T-helper 2 cell treated with Interferon-gamma antibody and Interleukin-4, amounts not matched to agents 5 μg/mL and 100 μg/mL, for 36 hours (primary cell): ENCODE data around the gene RNF38.
A peak's percentile ranks its signal among the peaks of the same experiment; 100 is the strongest.
"Not testable (repeated sequence)": the region's sequence is repeated elsewhere in the genome, so short reads cannot be mapped to it uniquely, and the experiment has no call there.

Source experiments
- DNase-seq: peaks from one replicate; pipeline ENCODE4 v3.0.0; 2021; ENCODE audit warnings: low spot score
- H3K27ac Mint-ChIP-seq: one replicate; pipeline ENCODE4 v1.8.0; 2021; ENCODE audit warnings: mild to moderate bottlenecking, mixed read lengths
- H3K27me3 Mint-ChIP-seq: one replicate; pipeline ENCODE4 v1.8.0; 2021; ENCODE audit warnings: low read depth, mixed read lengths
- H3K36me3 Mint-ChIP-seq: one replicate; pipeline ENCODE4 v1.8.0; 2021; ENCODE audit warnings: low read depth, mixed read lengths
- H3K4me1 Mint-ChIP-seq: one replicate; pipeline ENCODE4 v1.8.0; 2021; ENCODE audit warnings: low read depth, mixed read lengths
- H3K4me3 Mint-ChIP-seq: one replicate; pipeline ENCODE4 v1.8.0; 2022; ENCODE audit warnings: mild to moderate bottlenecking, moderate library complexity, mixed read lengths
- H3K9me3 Mint-ChIP-seq: one replicate; pipeline ENCODE4 v1.8.0; 2021; ENCODE audit warnings: mixed read lengths

The RNF38 gene

DNA sequence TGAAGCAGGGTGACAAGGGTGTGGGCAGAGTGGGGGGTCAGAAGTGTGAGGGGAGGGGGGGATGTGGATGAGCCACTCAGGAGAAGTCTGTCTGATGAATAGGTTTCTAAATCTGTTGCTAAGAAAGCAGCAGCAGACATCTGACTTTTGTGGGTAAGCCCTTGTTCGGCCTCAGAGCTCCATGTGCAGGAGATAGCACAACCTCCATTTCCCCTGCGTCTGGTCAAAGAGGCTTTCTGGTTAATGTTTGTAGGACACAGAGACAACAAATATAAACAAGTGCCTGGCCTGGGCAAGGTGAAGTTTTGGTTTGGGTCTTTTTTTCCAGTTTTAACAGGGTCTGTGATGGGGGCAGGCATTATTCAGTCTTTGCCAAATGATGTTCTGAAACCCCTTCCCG is 84.8 kb downstream of the RNF38 start:
- Mint-ChIP-seq H3K9me3 (no peaks in the 10 kb centered on the region), H3K27me3 (peaks cover 5% of the 10 kb centered on the region), H3K27ac (no peak overlapping the region), H3K4me3 (no peak overlapping the region), H3K4me1 (no peaks in the 10 kb centered on the region), H3K36me3 (no peaks in the 10 kb centered on the region)
- DNase-seq = no peak

DNA sequence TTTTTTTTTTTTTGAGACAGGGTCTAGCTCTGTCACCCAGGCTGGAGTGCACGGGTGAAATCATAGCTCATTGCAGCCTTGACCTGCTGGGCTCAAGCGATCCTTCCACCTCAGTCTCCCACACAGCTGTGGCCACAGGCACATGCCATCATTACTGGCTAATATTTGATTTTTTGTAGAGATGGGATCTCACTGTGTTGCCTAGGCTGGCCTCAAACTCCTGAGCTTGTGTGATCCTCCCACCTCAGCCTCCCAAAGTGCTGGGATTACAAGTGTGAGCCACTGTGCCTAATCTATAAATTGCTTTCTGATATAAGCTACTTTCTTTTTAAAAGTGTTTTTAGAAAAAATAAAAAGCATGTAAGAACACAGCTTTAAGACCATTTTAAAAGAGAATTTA is 85.3 kb downstream of the RNF38 start:
- H3K27me3 Mint-ChIP-seq = peaks cover 5% of the 10 kb centered on the region
- H3K27ac Mint-ChIP-seq = no peak overlapping the region
- no peaks in the 10 kb centered on the region for H3K36me3 Mint-ChIP-seq
- no peak overlapping the region for H3K4me3 Mint-ChIP-seq
- H3K9me3 Mint-ChIP-seq = no peaks in the 10 kb centered on the region
- H3K4me1 Mint-ChIP-seq = no peaks in the 10 kb centered on the region
- no peak for DNase-seq

DNA sequence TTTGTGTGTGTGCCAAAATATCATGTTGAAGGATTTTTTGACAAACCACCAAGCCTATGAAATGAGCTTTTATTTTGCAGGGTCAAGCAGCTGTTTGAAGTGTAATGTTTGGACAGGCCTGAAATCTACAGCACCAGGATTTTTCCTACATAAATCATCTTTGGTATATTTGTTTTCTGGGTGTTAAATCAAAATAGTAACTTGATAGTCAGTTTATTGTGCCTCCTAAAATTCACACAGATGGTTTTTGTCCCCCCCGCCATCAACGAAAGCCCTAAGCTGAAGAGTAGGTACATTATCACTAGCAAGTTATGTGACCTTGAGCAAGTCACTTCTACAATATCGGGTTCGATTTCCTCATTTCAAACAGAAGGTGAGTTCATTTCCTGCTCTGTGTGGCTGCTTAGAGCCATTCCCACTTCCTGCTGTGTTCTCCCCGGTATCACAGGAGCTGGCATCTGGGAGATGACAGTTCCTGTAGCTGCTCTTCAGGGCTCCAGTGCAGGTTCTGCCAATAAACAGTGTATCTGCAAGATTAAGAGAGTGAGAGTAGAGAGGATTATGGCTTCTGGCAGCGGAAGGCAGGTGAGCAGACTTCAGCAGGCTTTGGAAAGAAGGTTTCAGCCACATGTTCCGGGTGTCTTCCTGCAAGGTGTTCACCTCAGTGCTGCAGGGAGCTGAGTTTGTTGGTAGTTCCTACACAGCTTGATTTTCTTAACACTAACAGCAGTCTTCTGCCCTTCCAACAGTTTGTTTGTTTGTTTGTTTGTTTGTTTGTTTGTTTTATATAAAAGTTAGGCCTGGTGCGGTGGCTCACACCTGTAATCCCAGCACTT is 93.4 kb downstream of the RNF38 start:
- peaks cover 7% of the 10 kb centered on the region for H3K4me1 Mint-ChIP-seq
- no peaks in the 10 kb centered on the region for H3K9me3 Mint-ChIP-seq
- H3K27ac Mint-ChIP-seq = no peak overlapping the region
- no peaks in the 10 kb centered on the region for H3K27me3 Mint-ChIP-seq
- peaks cover 3% of the 10 kb centered on the region for H3K36me3 Mint-ChIP-seq
- peak overlapping the region; percentile 37 for H3K4me3 Mint-ChIP-seq
- DNase-seq = no peak

DNA sequence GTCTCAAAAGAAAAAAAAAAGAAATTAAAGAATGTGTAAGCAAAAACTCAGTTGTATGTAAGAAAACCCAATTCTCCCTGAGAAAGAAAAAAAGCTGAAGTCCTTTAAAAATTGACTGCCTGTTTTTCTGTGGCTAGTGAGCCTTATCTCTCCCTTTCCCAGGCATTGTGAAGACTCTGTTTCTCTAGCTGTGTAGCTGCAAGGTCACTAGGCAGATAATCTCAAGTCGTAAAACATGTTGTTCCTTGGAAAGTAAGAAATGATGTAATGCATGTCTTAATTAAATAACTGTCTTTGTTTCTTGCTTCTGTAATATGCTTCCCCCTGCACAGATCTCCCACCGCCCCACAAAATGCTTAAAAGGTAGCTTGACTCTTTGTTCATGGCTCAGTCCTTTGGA is 95.7 kb downstream of the RNF38 start:
- H3K36me3 Mint-ChIP-seq, DNase-seq, H3K4me3 Mint-ChIP-seq, H3K4me1 Mint-ChIP-seq, H3K9me3 Mint-ChIP-seq, H3K27me3 Mint-ChIP-seq, H3K27ac Mint-ChIP-seq: not testable (repeated sequence)

DNA sequence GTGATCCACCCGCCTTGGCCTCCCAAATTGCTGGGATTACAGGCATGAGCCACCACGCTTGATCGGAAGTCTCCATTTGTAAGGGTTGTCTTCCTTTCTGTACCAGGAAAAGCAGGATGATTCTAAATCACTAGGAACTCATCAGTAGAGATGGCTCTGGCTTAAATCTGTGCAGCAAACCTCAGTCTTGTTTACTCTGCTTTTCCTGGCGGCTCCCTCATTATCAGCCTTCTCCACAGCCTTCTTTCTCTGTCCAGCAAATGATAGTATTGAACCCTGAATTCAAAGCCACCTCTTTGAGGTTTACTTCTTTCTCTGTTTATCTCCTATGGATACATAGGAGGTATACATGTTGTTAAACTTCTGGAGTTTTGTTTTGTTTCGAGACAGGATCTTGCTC is 98.8 kb downstream of the RNF38 start:
- H3K27ac Mint-ChIP-seq = no peak overlapping the region
- no peak overlapping the region for H3K4me3 Mint-ChIP-seq
- no peaks in the 10 kb centered on the region for H3K9me3 Mint-ChIP-seq
- no peaks in the 10 kb centered on the region for H3K36me3 Mint-ChIP-seq
- no peaks in the 10 kb centered on the region for H3K4me1 Mint-ChIP-seq
- no peak for DNase-seq
- no peaks in the 10 kb centered on the region for H3K27me3 Mint-ChIP-seq

DNA sequence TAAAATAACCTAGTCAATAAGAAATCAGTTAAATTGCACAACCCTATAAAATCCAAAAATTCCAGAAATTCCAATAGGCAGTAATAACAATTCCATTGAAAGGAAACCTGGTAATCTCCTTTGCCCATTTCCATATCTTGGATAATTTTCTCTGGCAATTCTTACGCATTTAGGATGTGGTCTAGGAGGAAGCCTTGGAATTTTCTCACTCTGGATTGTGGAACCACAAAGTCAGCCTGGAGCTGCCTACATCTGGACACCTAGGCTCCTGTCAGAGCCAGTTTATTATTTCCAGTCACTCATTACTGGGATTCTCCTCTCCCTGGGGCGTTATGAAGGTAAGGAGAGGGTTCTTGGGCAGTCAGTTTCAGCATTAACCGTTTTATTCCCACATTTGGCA is 101.5 kb downstream of the RNF38 start:
- Mint-ChIP-seq H3K4me1 (no peaks in the 10 kb centered on the region), H3K9me3 (no peaks in the 10 kb centered on the region), H3K36me3 (no peaks in the 10 kb centered on the region), H3K27me3 (no peaks in the 10 kb centered on the region), H3K4me3 (no peak overlapping the region), H3K27ac (no peak overlapping the region)
- no peak for DNase-seq

DNA sequence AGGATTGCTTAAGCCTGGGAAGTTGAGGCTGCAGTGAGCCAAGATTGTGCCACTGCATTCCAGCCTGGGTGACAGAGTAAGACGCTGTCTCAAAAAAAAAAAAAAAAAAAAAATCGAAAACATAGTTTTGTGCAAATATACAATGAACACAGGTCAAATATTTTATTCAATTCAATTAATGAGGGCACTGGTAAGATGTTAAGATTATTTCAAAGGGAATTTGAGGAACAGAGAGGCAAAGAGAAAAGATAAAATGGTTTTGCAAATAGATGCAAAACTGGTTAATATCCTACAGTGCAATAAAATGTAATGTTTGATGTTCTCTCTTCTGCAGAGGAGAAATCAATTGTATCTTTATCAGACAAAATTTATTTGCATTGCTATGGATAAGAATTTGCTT is 102.3 kb downstream of the RNF38 start:
- no peaks in the 10 kb centered on the region for H3K36me3 Mint-ChIP-seq
- H3K9me3 Mint-ChIP-seq = no peaks in the 10 kb centered on the region
- no peak overlapping the region for H3K27ac Mint-ChIP-seq
- no peaks in the 10 kb centered on the region for H3K4me1 Mint-ChIP-seq
- no peaks in the 10 kb centered on the region for H3K27me3 Mint-ChIP-seq
- no peak overlapping the region for H3K4me3 Mint-ChIP-seq
- no peak for DNase-seq

DNA sequence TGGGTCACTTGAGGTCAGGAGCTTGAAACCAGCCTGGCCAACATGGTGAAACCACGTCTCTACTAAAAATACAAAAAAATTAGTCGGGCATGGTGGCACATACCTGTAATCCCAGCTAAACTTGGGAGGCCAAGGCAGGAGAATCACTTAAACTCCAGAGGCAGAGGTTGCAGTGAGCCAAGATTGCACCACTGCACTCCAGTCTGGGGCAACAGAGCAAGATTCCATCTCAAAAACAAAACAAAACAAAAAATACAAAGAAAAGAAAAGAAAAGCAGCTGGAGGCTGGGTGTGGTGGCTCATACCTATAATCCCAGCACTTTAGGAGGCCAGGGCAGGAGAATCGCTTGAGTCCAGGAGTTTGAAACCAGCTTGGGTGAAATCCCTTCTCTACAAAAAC is 105.1 kb downstream of the RNF38 start:
- not testable (repeated sequence) for H3K27ac Mint-ChIP-seq, H3K36me3 Mint-ChIP-seq, H3K4me1 Mint-ChIP-seq, H3K9me3 Mint-ChIP-seq, H3K27me3 Mint-ChIP-seq, H3K4me3 Mint-ChIP-seq, DNase-seq

DNA sequence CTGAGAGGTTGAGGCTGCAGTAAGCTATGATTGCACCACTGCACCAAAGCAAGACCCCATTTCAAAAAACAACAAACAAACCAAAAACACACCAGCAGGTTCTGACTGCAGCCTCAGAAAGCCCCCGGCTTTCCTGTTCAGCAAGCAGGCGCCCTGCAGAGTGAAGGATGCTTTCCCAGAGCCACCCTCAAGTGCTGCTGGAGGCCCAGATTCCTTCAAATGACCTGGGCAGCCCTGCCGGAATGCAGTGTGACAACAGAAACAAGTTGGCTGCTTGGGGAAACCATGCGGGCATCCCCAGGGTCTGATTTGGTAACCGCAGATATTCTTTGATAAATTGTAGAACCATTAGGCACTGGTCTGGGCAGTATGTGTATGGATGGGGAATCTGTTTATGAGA is 106.2 kb downstream of the RNF38 start:
- no peaks in the 10 kb centered on the region for H3K36me3 Mint-ChIP-seq
- no peaks in the 10 kb centered on the region for H3K4me1 Mint-ChIP-seq
- no peak overlapping the region for H3K27ac Mint-ChIP-seq
- no peaks in the 10 kb centered on the region for H3K27me3 Mint-ChIP-seq
- no peak overlapping the region for H3K4me3 Mint-ChIP-seq
- DNase-seq = no peak
- no peaks in the 10 kb centered on the region for H3K9me3 Mint-ChIP-seq

DNA sequence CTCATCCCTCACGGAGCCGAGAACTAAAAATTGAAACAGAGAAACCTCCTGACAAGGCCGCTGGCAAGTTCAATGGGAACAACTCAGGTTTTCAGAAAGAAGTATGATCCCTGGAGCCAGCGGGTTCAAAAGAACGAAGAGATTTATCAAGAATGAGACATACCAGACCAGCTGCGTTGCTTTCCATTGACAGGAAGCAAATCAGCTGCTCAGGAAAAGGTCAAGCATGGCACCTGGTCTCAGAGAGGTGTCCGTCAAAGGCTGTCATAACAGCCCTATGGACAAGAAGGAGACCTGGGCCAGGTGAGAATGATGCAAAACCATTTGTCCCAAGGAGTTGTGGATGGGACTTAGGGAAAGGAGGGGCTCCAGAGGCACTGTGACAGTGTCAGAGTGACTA is 106.9 kb downstream of the RNF38 start:
- Mint-ChIP-seq H3K27me3 (no peaks in the 10 kb centered on the region), H3K4me1 (no peaks in the 10 kb centered on the region), H3K36me3 (no peaks in the 10 kb centered on the region), H3K9me3 (no peaks in the 10 kb centered on the region), H3K4me3 (no peak overlapping the region), H3K27ac (no peak overlapping the region)
- DNase-seq = no peak

DNA sequence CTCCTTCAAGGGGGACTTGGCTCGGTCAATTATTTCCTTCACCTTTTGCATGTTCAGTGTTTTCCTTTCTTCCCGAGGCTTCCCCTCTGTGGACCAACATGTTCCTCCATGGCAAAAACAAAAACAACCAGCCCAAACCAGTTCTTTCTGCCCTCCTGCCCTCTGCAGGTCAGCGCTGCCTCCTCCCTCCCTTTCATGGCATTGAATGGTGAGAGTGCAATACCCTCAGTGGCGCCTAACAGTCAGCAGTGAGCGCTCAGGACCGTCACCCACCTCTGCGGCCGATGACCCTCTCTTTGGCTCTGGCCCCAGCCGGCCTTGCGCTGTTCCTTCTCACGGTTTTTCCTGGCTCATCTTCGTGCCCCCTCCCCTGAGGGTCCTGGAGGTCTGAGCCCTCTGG is 107.4 kb downstream of the RNF38 start:
- no peaks in the 10 kb centered on the region for H3K4me1 Mint-ChIP-seq
- no peak for DNase-seq
- no peak overlapping the region for H3K27ac Mint-ChIP-seq
- H3K4me3 Mint-ChIP-seq = no peak overlapping the region
- H3K36me3 Mint-ChIP-seq = no peaks in the 10 kb centered on the region
- no peaks in the 10 kb centered on the region for H3K27me3 Mint-ChIP-seq
- no peaks in the 10 kb centered on the region for H3K9me3 Mint-ChIP-seq

DNA sequence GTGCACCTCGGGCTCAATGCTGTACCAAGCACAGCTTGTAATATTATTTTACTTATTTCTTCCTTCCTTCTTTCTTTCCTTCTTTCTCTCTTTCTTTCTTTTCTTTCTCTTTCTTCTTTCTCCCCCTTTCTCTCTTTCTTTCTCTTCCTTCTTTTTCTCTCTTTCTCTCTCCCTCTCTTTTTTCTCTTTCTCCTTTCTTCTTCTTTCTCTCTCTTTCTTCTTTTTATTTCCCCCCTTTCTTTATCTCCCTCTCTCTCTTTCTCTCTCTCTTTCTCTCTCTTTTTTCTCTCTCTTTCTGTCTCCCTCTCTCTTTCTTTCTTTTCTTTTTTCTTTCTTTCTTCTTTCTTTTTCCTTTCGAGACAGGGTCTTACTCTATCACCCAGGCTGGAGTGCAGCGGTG is 109.1 kb downstream of the RNF38 start:
- no peak for DNase-seq
- Mint-ChIP-seq H3K27me3 (no peaks in the 10 kb centered on the region), H3K9me3 (no peaks in the 10 kb centered on the region), H3K36me3 (no peaks in the 10 kb centered on the region), H3K4me1 (no peaks in the 10 kb centered on the region), H3K4me3 (no peak overlapping the region), H3K27ac (no peak overlapping the region)

DNA sequence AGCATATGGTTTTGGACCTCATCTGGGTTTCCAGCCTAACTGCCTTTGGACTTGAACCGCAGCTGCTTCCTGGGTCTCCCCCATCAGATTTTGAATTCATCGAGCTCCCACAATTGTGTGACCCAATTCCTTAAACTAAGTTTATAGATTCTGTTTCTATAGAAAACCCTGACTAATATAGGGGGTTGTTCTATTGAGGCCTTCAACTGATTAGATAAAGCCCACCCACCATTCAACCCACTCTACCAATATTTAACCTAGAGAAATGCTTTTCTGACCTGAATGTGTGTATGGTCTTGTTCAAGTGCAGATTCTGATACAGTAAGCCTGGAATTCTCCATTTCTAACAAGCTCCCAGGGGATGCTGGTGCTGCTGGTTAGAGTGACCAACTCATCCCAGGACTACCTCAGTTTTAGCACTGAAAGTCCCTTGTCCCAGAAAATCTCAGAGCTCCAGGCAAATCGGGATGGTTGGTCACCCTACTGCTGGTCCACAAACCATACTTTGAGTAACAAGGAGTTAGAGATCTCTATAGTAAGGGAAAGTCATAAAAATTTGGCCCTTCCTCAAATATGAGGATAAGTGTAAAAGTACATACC is 110.1 kb downstream of the RNF38 start:
- Mint-ChIP-seq H3K27me3 (no peaks in the 10 kb centered on the region), H3K36me3 (no peaks in the 10 kb centered on the region), H3K4me3 (no peak overlapping the region), H3K9me3 (no peaks in the 10 kb centered on the region), H3K4me1 (no peaks in the 10 kb centered on the region), H3K27ac (no peak overlapping the region)
- DNase-seq = no peak

DNA sequence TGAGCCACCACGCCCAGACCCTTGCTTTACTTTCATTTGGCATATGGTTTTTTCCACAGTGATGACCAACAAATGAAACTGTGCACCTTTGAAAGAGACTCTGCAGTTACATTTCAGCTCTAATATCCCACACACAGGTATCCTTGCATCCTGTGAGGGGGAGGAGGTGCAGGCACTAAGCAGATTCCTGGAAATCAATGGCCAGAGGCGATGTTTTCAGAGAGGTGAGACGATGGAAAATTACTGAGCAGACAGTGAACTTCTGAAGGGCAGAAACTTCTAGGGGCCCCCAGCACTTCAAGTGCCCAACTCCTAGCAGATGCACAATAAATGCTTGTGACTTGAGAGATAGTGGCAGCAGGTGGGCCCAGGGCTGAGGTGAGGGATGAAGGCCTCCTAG is 112.0 kb downstream of the RNF38 start:
- Mint-ChIP-seq H3K9me3 (no peaks in the 10 kb centered on the region), H3K27me3 (no peaks in the 10 kb centered on the region), H3K27ac (no peak overlapping the region), H3K4me1 (no peaks in the 10 kb centered on the region), H3K4me3 (no peak overlapping the region), H3K36me3 (no peaks in the 10 kb centered on the region)
- no peak for DNase-seq
